GM10248 (cell line): Measurements from ENCODE around the gene CCDC148.

ENCODE experiments used
- CTCF ChIA-PET: fragments of 300-600 bp; sonication (Branson Sonifier 250); formaldehyde crosslinking; extraction: SDS; loops from one replicate; lab custom pipeline; 2021; ENCODE audit warnings: antibody characterized with exemption; lab: Yijun Ruan, JAX
- POLR2A ChIA-PET: fragments of 350-650 bp; sonication (Branson Sonifier 250); formaldehyde crosslinking; extraction: SDS; loops from one replicate; lab custom pipeline; 2020; ENCODE audit warnings: antibody characterized with exemption; lab: Yijun Ruan, JAX
- DNase-seq: peaks from one replicate; pipeline ENCODE4 v3.0.0; 2012; ENCODE audit errors: extremely low spot score
- TF ChIP-seq, protein P1 (sequence below): IDR thresholded peaks from 2 replicates; pipeline ENCODE4 v1.5.1; 2012; ENCODE audit warnings: mild to moderate bottlenecking, low read depth; ENCODE audit errors: extremely low read depth, missing control alignments, control extremely low read depth

The CCDC148 gene

GRCh38 chr2:158463496-158464095 is 7.0 kb upstream of the CCDC148 start:
- TF ChIP-seq, protein P1, sequence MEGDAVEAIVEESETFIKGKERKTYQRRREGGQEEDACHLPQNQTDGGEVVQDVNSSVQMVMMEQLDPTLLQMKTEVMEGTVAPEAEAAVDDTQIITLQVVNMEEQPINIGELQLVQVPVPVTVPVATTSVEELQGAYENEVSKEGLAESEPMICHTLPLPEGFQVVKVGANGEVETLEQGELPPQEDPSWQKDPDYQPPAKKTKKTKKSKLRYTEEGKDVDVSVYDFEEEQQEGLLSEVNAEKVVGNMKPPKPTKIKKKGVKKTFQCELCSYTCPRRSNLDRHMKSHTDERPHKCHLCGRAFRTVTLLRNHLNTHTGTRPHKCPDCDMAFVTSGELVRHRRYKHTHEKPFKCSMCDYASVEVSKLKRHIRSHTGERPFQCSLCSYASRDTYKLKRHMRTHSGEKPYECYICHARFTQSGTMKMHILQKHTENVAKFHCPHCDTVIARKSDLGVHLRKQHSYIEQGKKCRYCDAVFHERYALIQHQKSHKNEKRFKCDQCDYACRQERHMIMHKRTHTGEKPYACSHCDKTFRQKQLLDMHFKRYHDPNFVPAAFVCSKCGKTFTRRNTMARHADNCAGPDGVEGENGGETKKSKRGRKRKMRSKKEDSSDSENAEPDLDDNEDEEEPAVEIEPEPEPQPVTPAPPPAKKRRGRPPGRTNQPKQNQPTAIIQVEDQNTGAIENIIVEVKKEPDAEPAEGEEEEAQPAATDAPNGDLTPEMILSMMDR, result no peak

GRCh38 chr2:158460632-158461297 is 4.2 kb upstream of the CCDC148 start:
- no peak for DNase-seq
- ChIA-PET CTCF (interaction anchor here (1.4 kb wide), 1 partner anchor 185 kb away, joined by 3 read pairs; no protein-coding TSS in a partner anchor), POLR2A (no interaction called here)
- TF ChIP-seq, protein P1, result no peak

More at GRCh38 chr2:158463496-158464095, 7.0 kb upstream of the CCDC148 start:
- POLR2A ChIA-PET, result no interaction called here
- DNase-seq, result no peak
- CTCF ChIA-PET, result interaction anchor here (3.1 kb wide), 1 partner anchor 14 kb away, joined by 24 read pairs; no protein-coding TSS in a partner anchor

- no peak for DNase-seq
- TF ChIP-seq, protein P1, result no peak
- ChIA-PET POLR2A (no interaction called here), CTCF (interaction anchor here (1.6 to 2.4 kb wide), 3 partner anchors 14 to 287 kb away, joined by 5 to 10 read pairs (median 5); no protein-coding TSS in a partner anchor)
These were observed 2.8 kb upstream of the CCDC148 start for GRCh38 chr2:158459161-158460003.

DNA sequence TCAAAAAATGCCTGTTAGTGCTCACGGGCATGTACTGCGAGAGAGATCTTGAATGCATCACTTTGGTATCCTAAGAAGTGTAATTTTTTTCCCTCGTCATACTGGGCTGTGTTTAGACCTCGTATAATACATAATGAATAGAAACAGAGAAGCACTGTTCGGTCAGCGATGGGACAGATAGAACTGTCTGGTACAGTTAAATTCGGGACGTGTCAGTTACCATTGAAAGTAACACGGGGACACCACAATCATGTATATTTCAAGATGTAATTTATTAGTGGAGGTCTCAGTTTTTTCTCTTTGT is 2.0 kb upstream of the CCDC148 start:
- DNase-seq, result no peak
- POLR2A ChIA-PET, result interaction anchor here (0.6 kb wide), 1 partner anchor 776 kb away, joined by 5 read pairs; no protein-coding TSS in a partner anchor
- CTCF ChIA-PET, result interaction anchor here (1.6 to 2.6 kb wide), 5 partner anchors 11 to 295 kb away, joined by 5 to 11 read pairs (median 8); no protein-coding TSS in a partner anchor
- TF ChIP-seq, protein P1, result no peak

- POLR2A ChIA-PET, result interaction anchor here (0.6 kb wide), 1 partner anchor 776 kb away, joined by 5 read pairs; no protein-coding TSS in a partner anchor
- TF ChIP-seq, protein P1, result peak; percentile 40
- CTCF ChIA-PET, result interaction anchor here (1.4 to 2.6 kb wide), 7 partner anchors 11 to 296 kb away, joined by 5 to 11 read pairs (median 6); no protein-coding TSS in a partner anchor
- peak; percentile 66 for DNase-seq
These were observed 1.5 kb upstream of the CCDC148 start for GRCh38 chr2:158457826-158458616.
